GM18873 (cell line): ENCODE results near the gene THRB.

Source experiments
- ATAC-seq: cut with Tn5 transposase; IDR thresholded peaks from one replicate; pipeline ENCODE4 v1.9.1; 2021; ENCODE audit warnings: mild to moderate bottlenecking, moderate library complexity, moderate number of reproducible peaks; ENCODE audit not compliant: unreplicated experiment, low FRiP score

The THRB gene

GRCh38 chr3:24386458-24386857, 108.2 kb downstream of the THRB start:
- no peak for ATAC-seq

- ATAC-seq, result no peak
These were observed 109.5 kb downstream of the THRB start for GRCh38 chr3:24385012-24385615.

- ATAC-seq, result no peak
These were observed 112.0 kb downstream of the THRB start for GRCh38 chr3:24382647-24383046.

- no peak for ATAC-seq
These were observed 114.7 kb downstream of the THRB start for GRCh38 chr3:24379936-24380335.

GRCh38 chr3:24378313-24378712, 116.3 kb downstream of the THRB start:
- no peak for ATAC-seq

- ATAC-seq, result no peak
These were observed 117.2 kb downstream of the THRB start for GRCh38 chr3:24377218-24377993.

GRCh38 chr3:24375947-24376384, 118.7 kb downstream of the THRB start:
- ATAC-seq, result no peak

GRCh38 chr3:24374801-24375200, 119.8 kb downstream of the THRB start:
- no peak for ATAC-seq

- no peak for ATAC-seq
These were observed 121.3 kb downstream of the THRB start for GRCh38 chr3:24373198-24373959.

- ATAC-seq, result no peak
These were observed 122.0 kb downstream of the THRB start for GRCh38 chr3:24372559-24373197.

GRCh38 chr3:24370352-24371090, 124.1 kb downstream of the THRB start:
- ATAC-seq, result no peak

GRCh38 chr3:24368605-24369004, 126.0 kb downstream of the THRB start:
- no peak for ATAC-seq

- ATAC-seq, result no peak
These were observed 126.9 kb downstream of the THRB start for GRCh38 chr3:24367664-24368264.

GRCh38 chr3:24367216-24367615, 127.4 kb downstream of the THRB start:
- no peak for ATAC-seq

GRCh38 chr3:24365168-24365567, 129.5 kb downstream of the THRB start:
- ATAC-seq, result no peak

- ATAC-seq, result no peak
These were observed 130.3 kb downstream of the THRB start for GRCh38 chr3:24364359-24364758.

- ATAC-seq, result no peak
These were observed 131.4 kb downstream of the THRB start for GRCh38 chr3:24363242-24363641.

- no peak for ATAC-seq
These were observed 133.0 kb downstream of the THRB start for GRCh38 chr3:24361623-24362022.

- ATAC-seq, result no peak
These were observed 133.7 kb downstream of the THRB start for GRCh38 chr3:24360957-24361356.
